HepG2 (cell line): Measurements from ENCODE around the gene TGM2. TPM values are rescaled to one million over a fixed set of nuclear protein-coding genes. Genes with fewer than 3 reads are reported as not detected.

Experiments
- ASH2L ChIP-seq: fragments of 300-600, 200-600 bp; sonication (generic); IDR thresholded peaks from 2 replicates; pipeline ENCODE4 v1.7.0; 2017; ENCODE audit warnings: low read depth, mild to moderate bottlenecking, moderate library complexity, mixed read lengths, low read length; ENCODE audit not compliant: insufficient read length
- CENPX ChIP-seq: sonication (generic); formaldehyde crosslinking; IDR thresholded peaks from 2 replicates; pipeline ENCODE4 v1.9.0; 2021; ENCODE audit warnings: mild to moderate bottlenecking, missing genetic modification reagents, moderate library complexity
- ELF3 ChIP-seq: IDR thresholded peaks from 2 replicates; pipeline ENCODE4 v1.6.1; 2016; ENCODE audit warnings: missing genetic modification reagents, missing compliant biosample characterization
- ELF4 ChIP-seq: sonication (generic); formaldehyde crosslinking; IDR thresholded peaks from 2 replicates; pipeline ENCODE4 v1.5.0; 2020; ENCODE audit warnings: missing genetic modification reagents, mild to moderate bottlenecking, moderate library complexity, borderline replicate concordance
- FOXA3 ChIP-seq: IDR thresholded peaks from 2 replicates; pipeline ENCODE4 v1.6.1; 2016; ENCODE audit warnings: missing genetic modification reagents, missing compliant biosample characterization
- GPBP1L1 ChIP-seq: sonication (generic); formaldehyde crosslinking; IDR thresholded peaks from 2 replicates; pipeline ENCODE4 v1.5.0; 2020; ENCODE audit warnings: mild to moderate bottlenecking, missing genetic modification reagents
- HDAC6 ChIP-seq: fragments of 200-600 bp; sonication (generic); IDR thresholded peaks from 2 replicates; pipeline ENCODE4 v1.7.0; 2017; ENCODE audit warnings: mild to moderate bottlenecking, antibody characterized with exemption, low read length, low read depth
- HES4 ChIP-seq: sonication (generic); formaldehyde crosslinking; IDR thresholded peaks from 2 replicates; pipeline ENCODE4 v1.9.0; 2021; ENCODE audit warnings: mild to moderate bottlenecking, missing genetic modification reagents, borderline replicate concordance
- HOXA3 ChIP-seq: sonication (generic); formaldehyde crosslinking; IDR thresholded peaks from 2 replicates; pipeline ENCODE4 v1.5.0; 2020; ENCODE audit warnings: missing genetic modification reagents
- JUND ChIP-seq: sonication (generic); formaldehyde crosslinking; IDR thresholded peaks from 2 replicates; pipeline ENCODE4 v1.8.0; 2022; ENCODE audit warnings: mild to moderate bottlenecking, missing genetic modification reagents
- MXI1 ChIP-seq: IDR thresholded peaks from 3 replicates; pipeline ENCODE4 v1.6.1; 2012; ENCODE audit warnings: low read depth, low read length, inconsistent platforms, borderline replicate concordance
- NR2C2 ChIP-seq: sonication (generic); formaldehyde crosslinking; IDR thresholded peaks from 2 replicates; pipeline ENCODE4 v1.4.0; 2020; ENCODE audit warnings: missing genetic modification reagents, mild to moderate bottlenecking, moderate library complexity, borderline replicate concordance
- PAX8 ChIP-seq: sonication (generic); formaldehyde crosslinking; IDR thresholded peaks from 2 replicates; pipeline ENCODE4 v1.8.0; 2022; ENCODE audit warnings: mild to moderate bottlenecking, missing genetic modification reagents, borderline replicate concordance
- SAP130 ChIP-seq: IDR thresholded peaks from 2 replicates; pipeline ENCODE4 v1.6.1; 2016; ENCODE audit warnings: low read depth
- SMAD3 ChIP-seq: sonication (generic); formaldehyde crosslinking; IDR thresholded peaks from 2 replicates; pipeline ENCODE4 v1.4.0; 2020; ENCODE audit warnings: missing genetic modification reagents
- SP1 ChIP-seq, 2 experiments: fragments of 450-650 bp in 1 of 2; sonication (generic) in 1 of 2; formaldehyde crosslinking in 1 of 2; IDR thresholded peaks; 2 replicates each; pipeline versions ENCODE4 v1.4.0 to v1.6.1; 2016 to 2020; ENCODE audit warnings: missing genetic modification reagents in 1 of 2
- SP140L ChIP-seq: sonication (generic); formaldehyde crosslinking; IDR thresholded peaks from 2 replicates; pipeline ENCODE4 v1.4.0; 2020; ENCODE audit warnings: missing genetic modification reagents, borderline replicate concordance
- STAT6 ChIP-seq: sonication (generic); formaldehyde crosslinking; IDR thresholded peaks from 2 replicates; pipeline ENCODE4 v1.4.0; 2020; ENCODE audit warnings: missing genetic modification reagents, mild to moderate bottlenecking, borderline replicate concordance
- ZBTB37 ChIP-seq: sonication (generic); formaldehyde crosslinking; IDR thresholded peaks from 2 replicates; pipeline ENCODE4 v1.4.0; 2020; ENCODE audit warnings: mild to moderate bottlenecking, missing genetic modification reagents
- ZNF12 ChIP-seq: sonication (generic); formaldehyde crosslinking; IDR thresholded peaks from 2 replicates; pipeline ENCODE4 v1.5.0; 2020; ENCODE audit warnings: missing genetic modification reagents
- ZNF441 ChIP-seq: sonication (generic); formaldehyde crosslinking; IDR thresholded peaks from 2 replicates; pipeline ENCODE4 v1.7.0; 2021; ENCODE audit warnings: missing genetic modification reagents, borderline replicate concordance
- ZNF569 ChIP-seq: sonication (generic); formaldehyde crosslinking; IDR thresholded peaks from 2 replicates; pipeline ENCODE4 v1.5.0; 2020; ENCODE audit warnings: mild to moderate bottlenecking, missing genetic modification reagents, moderate library complexity, borderline replicate concordance
- ZNF619 ChIP-seq: sonication (generic); formaldehyde crosslinking; IDR thresholded peaks from 2 replicates; pipeline ENCODE4 v1.4.0; 2020; ENCODE audit warnings: mild to moderate bottlenecking, missing genetic modification reagents
- ZNF775 ChIP-seq: sonication (generic); formaldehyde crosslinking; IDR thresholded peaks from 2 replicates; pipeline ENCODE4 v1.4.0; 2020; ENCODE audit warnings: missing genetic modification reagents, mild to moderate bottlenecking, moderate library complexity, borderline replicate concordance
- ZSCAN20 ChIP-seq: sonication (generic); formaldehyde crosslinking; IDR thresholded peaks from 2 replicates; pipeline ENCODE4 v1.4.0; 2020; ENCODE audit warnings: missing genetic modification reagents, mild to moderate bottlenecking, borderline replicate concordance
- polyA plus RNA-seq, 8 experiments: library from polyadenylated mRNA; depleted of rRNA in 3 of 8; stranded (reverse) in 7 of 8; unstranded in 1 of 8; fragments of >200 nt; fragmentation: Illumina TruSeq in 4 of 8; extraction: Trizol in 4 of 8; gene quantifications; 2 replicates each; pipeline versions ENCODE4 v1.2.1 to v1.2.3, GENCODE V29; 2011 to 2016; ENCODE audit warnings: low read depth in 4 of 8, missing spikeins in 1 of 8, mixed read lengths in 1 of 8; ENCODE audit not compliant: insufficient read depth in 1 of 8
- total RNA-seq, 5 experiments: library from RNA; depleted of rRNA; stranded (reverse); fragments of >200 nt; fragmentation: Illumina TruSeq; extraction: Trizol; gene quantifications; 2 replicates each; pipeline ENCODE4 v1.2.3, GENCODE V29; 2016; ENCODE audit warnings: low read depth in 1 of 5

TGM2 gene
- total and polyA plus RNA-seq, 2 of the 13 experiments (the other 11 are each of a cell fraction or from before 2014, with no cell fraction given): 4.2 to 46.4 TPM

GRCh38 chr20:38173237-38174156 is 8.4 kb upstream of the TGM2 start (continued):
- TF ChIP-seq ZNF12 (no peak), SP1 (IDR thresholded peaks at IDR 0.05) (no peak), SP1 (CRISPR knock-in tag; IDR thresholded peaks at IDR 0.05) (peak; percentile 27; the same call in 1 of the 2 replicates), JUND (CRISPR knock-in tag) (no peak), ZNF619 (CRISPR knock-in tag) (no peak), NR2C2 (CRISPR knock-in tag) (no peak), ELF4 (CRISPR knock-in tag) (no peak), CENPX (CRISPR knock-in tag) (no peak), GPBP1L1 (no peak), FOXA3 (0 out of 2 replicates have a peak, but pooled peaks have one; percentile 56), ZNF569 (CRISPR knock-in tag) (no peak), ELF3 (CRISPR knock-in tag) (no peak), SAP130 (peak; percentile 49; the same call in 1 of the 2 replicates), STAT6 (no peak), ASH2L (no peak), SMAD3 (CRISPR knock-in tag) (no peak), ZSCAN20 (no peak), ZBTB37 (CRISPR knock-in tag) (no peak), HES4 (CRISPR knock-in tag) (no peak), ZNF441 (CRISPR knock-in tag) (no peak), SP140L (no peak), ZNF775 (CRISPR knock-in tag) (no peak), HOXA3 (CRISPR knock-in tag) (0 out of 2 replicates have a peak, but pooled peaks have one; percentile 9), MXI1 (0 out of 3 replicates have a peak, but pooled peaks have one; percentile 41), PAX8 (CRISPR knock-in tag) (no peak), HDAC6 (no peak)
